Measurements from ENCODE around the gene ATF1. TPM values are rescaled to one million over a fixed set of nuclear protein-coding genes. Genes with fewer than 3 reads are reported as not detected.

Gene ATF1
- polyA plus RNA-seq, 1 of the 3 experiments (the other 2 are of a cell fraction): 34.2 TPM

- H2AFZ ChIP-seq (ENCODE audit: low read depth): no peak overlapping the region
- H3K4me1 ChIP-seq (ENCODE audit: control insufficient read depth in 1 of 2, insufficient read depth in 2 of 2, low read depth in 1 of 2, low read length in 1 of 2): no peaks in the 10 kb centered on the region
- H3F3A ChIP-seq (replicated peaks; ENCODE audit: insufficient read depth): peaks cover 2% of the 10 kb centered on the region
- TF ChIP-seq SMC3 (IDR thresholded peaks at IDR 0.05; ENCODE audit: low read depth, low read length) (no peak), MEF2A (IDR thresholded peaks at IDR 0.05; ENCODE audit: borderline replicate concordance, low read depth) (no peak), PBX3 (IDR thresholded peaks at IDR 0.05) (no peak), EZH2phosphoT487 (IDR thresholded peaks at IDR 0.05; ENCODE audit: borderline replicate concordance, low read depth) (no peak), EP300 (IDR thresholded peaks at IDR 0.05; ENCODE audit: borderline replicate concordance in 1 of 2, low read depth in 1 of 2, low read length in 1 of 2) (no peak)
- no peak overlapping the region for H3K27ac ChIP-seq (ENCODE audit: low read depth in 2 of 2, low read length in 1 of 2)
- POLR2A ChIA-PET: no interaction called here
- H3K9me3 ChIP-seq: no peaks in the 10 kb centered on the region
- no peak overlapping the region for H3K4me3 ChIP-seq (ENCODE audit: low read depth in 2 of 2, low read length in 1 of 2)
- CTCF ChIA-PET: interaction anchor here (0.6 to 1.3 kb wide), 4 partner anchors 19 to 210 kb away, joined by 3 to 4 read pairs (median 4); partner anchors contain the start of gene DIP2B
- DNase-seq: no peak
- 100% methylated on average over 2 of the region's 2 CpGs for WGBS (ENCODE audit: low lambda C conversion rate)
- H4K20me1 ChIP-seq (ENCODE audit: insufficient read depth): no peaks in the 10 kb centered on the region
- no peak overlapping the region for H3K4me2 ChIP-seq
- H3K9me2 ChIP-seq: no peaks in the 10 kb centered on the region
- no peak overlapping the region for H3K9ac ChIP-seq
- H3K79me2 ChIP-seq (ENCODE audit: insufficient read depth): no peaks in the 10 kb centered on the region
- H3K36me3 ChIP-seq (replicated peaks in 1 of 2; ENCODE audit: control insufficient read depth in 1 of 2, insufficient read depth in 2 of 2, low read length in 1 of 2): peaks cover 15 to 39% of the 10 kb centered on the region in 2 experiments
- H3K27me3 ChIP-seq (ENCODE audit: insufficient read depth): no peaks in the 10 kb centered on the region
Measured at GRCh38 chr12:50715174-50715573, 48.7 kb upstream of the ATF1 start.

- Histone ChIP-seq H3K9me2 (no peaks in the 10 kb centered on the region), H3K4me2 (no peak overlapping the region), H3K9ac (no peak overlapping the region), H3F3A (replicated peaks; ENCODE audit: insufficient read depth) (peaks cover 2% of the 10 kb centered on the region), H3K27ac (ENCODE audit: low read depth in 2 of 2, low read length in 1 of 2) (no peak overlapping the region), H3K4me3 (ENCODE audit: low read depth in 2 of 2, low read length in 1 of 2) (no peak overlapping the region), H4K20me1 (ENCODE audit: insufficient read depth) (no peaks in the 10 kb centered on the region), H3K27me3 (ENCODE audit: insufficient read depth) (no peaks in the 10 kb centered on the region), H3K4me1 (ENCODE audit: control insufficient read depth in 1 of 2, insufficient read depth in 2 of 2, low read depth in 1 of 2, low read length in 1 of 2) (no peaks in the 10 kb centered on the region), H3K36me3 (replicated peaks in 1 of 2; ENCODE audit: control insufficient read depth in 1 of 2, insufficient read depth in 2 of 2, low read length in 1 of 2) (peaks cover 34 to 35% of the 10 kb centered on the region in 2 experiments), H2AFZ (ENCODE audit: low read depth) (no peak overlapping the region), H3K79me2 (ENCODE audit: insufficient read depth) (no peaks in the 10 kb centered on the region), H3K9me3 (no peaks in the 10 kb centered on the region)
- ChIA-PET CTCF (interaction anchor here (2.4 kb wide), 1 partner anchor 16 kb away, joined by 7 read pairs; no protein-coding TSS in a partner anchor), POLR2A (no interaction called here)
- no peak for TF ChIP-seq USF1 (IDR thresholded peaks at IDR 0.05; ENCODE audit: borderline replicate concordance, low read depth)
- no peak for TF ChIP-seq RFX5 (IDR thresholded peaks at IDR 0.05; ENCODE audit: low read length)
- no peak for TF ChIP-seq SMC3 (IDR thresholded peaks at IDR 0.05; ENCODE audit: low read depth, low read length)
- TF ChIP-seq RCOR1 (IDR thresholded peaks at IDR 0.05; ENCODE audit: low read length): no peak
- TF ChIP-seq NFIC (IDR thresholded peaks at IDR 0.05; ENCODE audit: borderline replicate concordance): no peak
- TF ChIP-seq NRF1 (IDR thresholded peaks at IDR 0.05; ENCODE audit: low read depth, low read length): no peak
- no peak for TF ChIP-seq RAD21 (IDR thresholded peaks at IDR 0.05; ENCODE audit: low read length)
- no peak for TF ChIP-seq EZH2phosphoT487 (IDR thresholded peaks at IDR 0.05; ENCODE audit: borderline replicate concordance, low read depth)
- TF ChIP-seq RXRA (IDR thresholded peaks at IDR 0.05; ENCODE audit: borderline replicate concordance, low read depth): no peak
- WGBS (ENCODE audit: low lambda C conversion rate): 86% methylated on average over 2 of the region's 2 CpGs
- no peak for DNase-seq
Measured at GRCh38 chr12:50718760-50719159, 45.1 kb upstream of the ATF1 start.
